Naive B cell (primary cell): ENCODE measurements around the gene NDUFAF4. TPM values are rescaled to one million over a fixed set of nuclear protein-coding genes. Genes with fewer than 3 reads are reported as not detected.
"Not testable (repeated sequence)": the region's sequence is repeated elsewhere in the genome, so short reads cannot be mapped to it uniquely, and the experiment has no call there.

ENCODE experiments used
- ATAC-seq, 2 donors: fragments of 150-1000 bp; cut with Tn5 transposase; 2 replicates each; pipeline ENCODE4 v1.10.0; 2021; ENCODE audit warnings: low read depth in 2 of 2, mild to moderate bottlenecking in 2 of 2, moderate library complexity in 2 of 2
- DNase-seq: peaks from one replicate; pipeline ENCODE4 v3.0.0; 2022
- H3K27ac Mint-ChIP-seq, 6 donors: one replicate each; pipeline ENCODE4 v1.8.0; 2020 to 2022; ENCODE audit warnings: mild to moderate bottlenecking in 6 of 6, mixed read lengths in 6 of 6, moderate library complexity in 5 of 6, inconsistent platforms in 2 of 6
- H3K27me3 Mint-ChIP-seq, 3 donors: one replicate each; pipeline ENCODE4 v1.8.0; 2021 to 2022; ENCODE audit warnings: mixed read lengths in 3 of 3, mild to moderate bottlenecking in 1 of 3
- H3K36me3 Mint-ChIP-seq, 2 donors: one replicate each; pipeline ENCODE4 v1.8.0; 2020 to 2022; ENCODE audit warnings: mixed read lengths in 2 of 2, inconsistent platforms in 1 of 2, mild to moderate bottlenecking in 1 of 2
- H3K4me1 Mint-ChIP-seq, 3 donors: one replicate each; pipeline ENCODE4 v1.8.0; 2020 to 2022; ENCODE audit warnings: mixed read lengths in 3 of 3, inconsistent platforms in 1 of 3, mild to moderate bottlenecking in 1 of 3, moderate library complexity in 1 of 3
- H3K4me3 Mint-ChIP-seq, 8 donors: one replicate each; pipeline ENCODE4 v1.8.0; 2020 to 2022; ENCODE audit warnings: mild to moderate bottlenecking in 8 of 8, mixed read lengths in 8 of 8, moderate library complexity in 8 of 8, inconsistent platforms in 2 of 8
- H3K9me3 Mint-ChIP-seq, 7 donors: one replicate each; pipeline ENCODE4 v1.8.0; 2020 to 2022; ENCODE audit warnings: mixed read lengths in 7 of 7, mild to moderate bottlenecking in 5 of 7, inconsistent platforms in 2 of 7, moderate library complexity in 1 of 7
- polyA plus RNA-seq, 6 donors: library from polyadenylated mRNA; unstranded; fragments of 300-500 nt; fragmentation: Illumina TruSeq; gene quantifications; one replicate each; pipeline ENCODE4 v1.2.3, GENCODE V29; 2021; ENCODE audit warnings: low read depth in 6 of 6

NDUFAF4 gene
- polyA plus RNA-seq, 6 donors from 2014 or later = 35.9 to 84.7 (median 71.4) TPM

DNA sequence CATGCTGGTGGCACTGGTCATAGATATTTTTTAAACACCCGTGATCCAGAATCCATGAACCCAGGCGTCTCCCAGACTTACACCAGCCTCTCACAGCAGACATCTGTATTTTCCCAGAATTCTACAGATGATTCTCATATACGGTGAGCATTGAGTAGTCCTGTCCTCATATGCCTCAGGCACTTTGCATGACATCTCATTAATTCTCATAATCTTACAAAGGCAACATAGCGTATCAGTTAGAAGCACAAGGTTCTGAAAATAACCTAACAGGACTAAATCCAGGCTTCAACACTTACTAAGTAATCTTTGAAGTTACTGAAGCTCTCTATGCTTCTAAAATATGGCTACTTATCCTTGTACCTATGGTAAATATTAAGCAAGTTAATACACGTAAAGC, 8.9 kb downstream of the NDUFAF4 start:
- Mint-ChIP-seq H3K4me1 (peaks cover 2 to 5% (median 4%) of the 10 kb centered on the region in 3 donors), H3K4me3 (no peak overlapping the region), H3K27ac (peak overlapping the region in 1 of 6 donors; percentile 13), H3K27me3 (peaks cover 0 to 5% (median 0%) of the 10 kb centered on the region in 3 donors), H3K9me3 (no peaks in the 10 kb centered on the region), H3K36me3 (no peaks in the 10 kb centered on the region)
- ATAC-seq = no peak
- no peak for DNase-seq

DNA sequence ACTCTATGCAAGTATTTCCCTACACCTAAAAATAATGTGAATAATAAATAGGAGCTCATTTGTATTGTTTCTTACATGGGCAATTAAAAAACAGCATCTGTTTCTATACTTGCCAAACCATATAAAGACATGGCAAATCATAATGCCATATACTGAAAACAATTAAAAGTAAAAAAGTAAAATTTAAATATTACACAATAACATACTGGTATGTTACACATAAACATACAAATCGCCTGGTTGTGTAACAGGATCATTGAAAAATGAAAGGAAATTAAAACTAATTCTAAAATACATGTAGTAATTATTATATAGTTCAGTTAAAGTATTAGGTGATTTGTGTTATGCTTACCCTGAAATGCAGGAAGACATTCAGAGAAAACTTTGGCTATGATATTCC, 11.2 kb downstream of the NDUFAF4 start:
- Mint-ChIP-seq H3K4me3 (no peak overlapping the region), H3K36me3 (no peaks in the 10 kb centered on the region), H3K4me1 (peaks cover 2 to 5% (median 4%) of the 10 kb centered on the region in 3 donors), H3K27me3 (peaks cover 0 to 8% (median 6%) of the 10 kb centered on the region in 3 donors), H3K9me3 (no peaks in the 10 kb centered on the region), H3K27ac (no peak overlapping the region)
- no peak for ATAC-seq
- DNase-seq = no peak

DNA sequence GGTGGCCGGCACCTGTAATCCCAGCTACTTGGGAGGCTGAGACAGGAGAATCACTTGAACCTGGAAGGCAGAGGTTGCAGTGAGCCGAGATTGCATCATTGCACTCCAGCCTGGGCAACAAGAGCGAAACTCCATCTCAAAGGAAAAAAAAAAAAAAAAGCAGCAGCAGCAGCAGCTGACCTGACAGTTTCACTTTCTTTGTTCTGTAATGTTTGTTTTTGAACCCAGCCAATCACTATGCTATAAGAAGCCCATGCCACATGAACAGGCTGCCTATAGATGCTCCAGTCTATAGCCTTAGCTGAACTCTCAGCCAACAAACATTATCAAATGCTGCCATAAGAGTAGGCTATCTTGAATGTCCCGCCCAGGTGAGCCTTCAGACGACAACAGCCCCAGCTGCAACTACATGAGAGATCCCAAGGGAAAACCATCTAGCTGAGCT, 12.5 kb downstream of the NDUFAF4 start:
- DNase-seq, H3K4me3 Mint-ChIP-seq, H3K36me3 Mint-ChIP-seq, H3K9me3 Mint-ChIP-seq, H3K27ac Mint-ChIP-seq, H3K4me1 Mint-ChIP-seq: not testable (repeated sequence)
- H3K27me3 Mint-ChIP-seq = peaks cover 8 to 12% (median 8%) of the 10 kb centered on the region in 3 donors
- ATAC-seq = peak; percentile 23 to 27

DNA sequence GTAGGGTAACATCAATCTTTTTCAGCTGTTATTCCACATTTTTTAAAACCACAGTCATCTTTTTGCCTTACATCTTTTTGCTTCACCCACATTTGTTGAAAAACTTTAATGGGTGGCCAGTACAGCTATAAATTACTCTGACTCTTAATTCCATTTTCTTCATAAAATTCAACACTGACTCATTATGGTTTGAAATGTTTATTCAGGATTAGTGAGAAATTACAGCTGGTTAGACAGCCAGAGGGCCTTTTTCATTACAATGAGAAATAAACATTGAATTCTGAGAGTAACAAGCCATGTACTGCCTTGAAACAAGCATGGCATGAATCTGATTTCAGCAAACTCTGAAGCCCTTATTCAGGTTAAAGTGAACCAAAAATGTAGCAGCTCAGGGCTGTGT, 19.5 kb downstream of the NDUFAF4 start:
- Mint-ChIP-seq H3K27me3 (peaks cover 9 to 19% (median 17%) of the 10 kb centered on the region in 3 donors), H3K4me1 (no peaks in the 10 kb centered on the region), H3K27ac (no peak overlapping the region), H3K36me3 (no peaks in the 10 kb centered on the region), H3K9me3 (no peaks in the 10 kb centered on the region), H3K4me3 (no peak overlapping the region)
- no peak for DNase-seq
- ATAC-seq = no peak

DNA sequence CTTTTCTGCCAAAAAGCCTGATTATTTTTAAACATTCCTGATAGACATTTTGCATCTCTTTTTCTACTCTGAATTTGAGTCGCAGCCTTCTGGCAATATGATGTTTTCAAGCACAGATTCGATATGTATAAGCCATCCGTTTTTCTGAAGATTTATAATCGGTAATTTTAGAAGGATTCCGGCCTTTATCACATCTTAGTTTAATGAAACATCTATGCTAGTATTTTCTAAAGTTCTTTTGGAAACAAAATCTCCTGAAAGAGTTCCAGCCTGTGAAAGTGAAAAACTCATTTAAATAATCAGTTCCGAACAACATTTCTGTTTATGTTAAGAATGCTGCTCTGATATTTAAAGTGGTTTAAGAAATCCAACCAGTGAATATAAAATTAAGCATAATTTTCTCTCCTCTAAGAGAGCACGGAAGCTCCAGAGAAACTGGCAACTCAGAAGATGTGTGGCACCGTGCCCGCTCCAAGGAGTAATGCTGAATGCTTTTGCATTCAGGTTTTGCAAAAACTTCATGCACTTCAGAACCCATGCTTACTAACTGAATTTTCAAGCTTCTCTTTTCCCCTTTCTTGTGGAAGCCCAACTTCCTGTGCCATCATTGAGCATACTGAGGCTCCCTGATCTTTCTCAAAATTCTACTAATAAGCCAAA, 20.7 kb downstream of the NDUFAF4 start:
- no peaks in the 10 kb centered on the region for H3K9me3 Mint-ChIP-seq
- ATAC-seq = no peak
- H3K4me1 Mint-ChIP-seq = no peaks in the 10 kb centered on the region
- H3K36me3 Mint-ChIP-seq = no peaks in the 10 kb centered on the region
- peaks cover 7 to 22% (median 19%) of the 10 kb centered on the region in 3 donors for H3K27me3 Mint-ChIP-seq
- DNase-seq = no peak
- H3K4me3 Mint-ChIP-seq = no peak overlapping the region
- H3K27ac Mint-ChIP-seq = no peak overlapping the region

DNA sequence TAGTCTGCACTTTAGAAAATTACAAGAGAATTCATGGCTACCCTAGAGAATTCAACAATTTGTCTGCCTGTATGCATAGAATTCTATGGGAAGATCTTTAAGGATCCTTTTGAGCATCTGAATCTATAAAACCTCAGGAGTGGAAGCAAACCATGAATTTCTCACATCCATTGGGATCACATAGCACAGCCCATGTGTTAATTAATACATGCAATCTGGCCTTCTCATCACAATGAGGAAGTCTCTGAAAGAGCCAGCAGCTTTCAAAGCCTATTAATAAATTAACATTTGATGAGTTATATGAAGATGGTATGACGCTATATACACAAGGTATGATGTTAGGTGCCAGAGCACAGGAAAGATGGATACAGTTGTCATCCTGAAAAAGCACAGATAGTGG, 24.7 kb downstream of the NDUFAF4 start:
- ATAC-seq (no peak), DNase-seq (no peak)
- Mint-ChIP-seq H3K9me3 (peaks cover 0 to 3% (median 0%) of the 10 kb centered on the region in 7 donors), H3K4me1 (no peaks in the 10 kb centered on the region), H3K27me3 (peaks cover 7 to 19% (median 14%) of the 10 kb centered on the region in 3 donors), H3K36me3 (no peaks in the 10 kb centered on the region), H3K4me3 (no peak overlapping the region), H3K27ac (peak overlapping the region in 1 of 6 donors; percentile 7)

DNA sequence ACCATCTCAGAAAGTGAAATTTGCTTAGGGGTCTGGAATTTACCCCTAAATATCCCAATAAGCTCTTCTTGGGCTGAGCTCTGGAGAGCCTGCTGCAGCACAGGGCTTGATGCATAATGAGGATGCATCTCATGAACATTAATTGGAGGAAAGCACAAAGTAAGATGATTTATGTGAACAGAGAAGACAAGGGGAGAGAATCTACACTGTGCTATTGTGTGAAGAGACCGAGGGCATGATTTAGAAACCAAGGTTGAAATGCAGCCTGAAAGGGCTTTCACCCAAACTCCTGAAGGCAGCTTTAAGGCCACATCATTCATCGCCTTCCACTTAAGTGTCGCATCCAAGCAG, 32.7 kb downstream of the NDUFAF4 start:
- H3K27ac Mint-ChIP-seq = no peak overlapping the region
- no peaks in the 10 kb centered on the region for H3K4me1 Mint-ChIP-seq
- no peak for DNase-seq
- peaks cover 43 to 54% (median 47%) of the 10 kb centered on the region in 3 donors for H3K27me3 Mint-ChIP-seq
- H3K4me3 Mint-ChIP-seq = no peak overlapping the region
- H3K36me3 Mint-ChIP-seq = peaks cover 0 to 12% of the 10 kb centered on the region in 2 donors
- no peak for ATAC-seq
- peaks cover 0 to 10% (median 3%) of the 10 kb centered on the region in 7 donors for H3K9me3 Mint-ChIP-seq

DNA sequence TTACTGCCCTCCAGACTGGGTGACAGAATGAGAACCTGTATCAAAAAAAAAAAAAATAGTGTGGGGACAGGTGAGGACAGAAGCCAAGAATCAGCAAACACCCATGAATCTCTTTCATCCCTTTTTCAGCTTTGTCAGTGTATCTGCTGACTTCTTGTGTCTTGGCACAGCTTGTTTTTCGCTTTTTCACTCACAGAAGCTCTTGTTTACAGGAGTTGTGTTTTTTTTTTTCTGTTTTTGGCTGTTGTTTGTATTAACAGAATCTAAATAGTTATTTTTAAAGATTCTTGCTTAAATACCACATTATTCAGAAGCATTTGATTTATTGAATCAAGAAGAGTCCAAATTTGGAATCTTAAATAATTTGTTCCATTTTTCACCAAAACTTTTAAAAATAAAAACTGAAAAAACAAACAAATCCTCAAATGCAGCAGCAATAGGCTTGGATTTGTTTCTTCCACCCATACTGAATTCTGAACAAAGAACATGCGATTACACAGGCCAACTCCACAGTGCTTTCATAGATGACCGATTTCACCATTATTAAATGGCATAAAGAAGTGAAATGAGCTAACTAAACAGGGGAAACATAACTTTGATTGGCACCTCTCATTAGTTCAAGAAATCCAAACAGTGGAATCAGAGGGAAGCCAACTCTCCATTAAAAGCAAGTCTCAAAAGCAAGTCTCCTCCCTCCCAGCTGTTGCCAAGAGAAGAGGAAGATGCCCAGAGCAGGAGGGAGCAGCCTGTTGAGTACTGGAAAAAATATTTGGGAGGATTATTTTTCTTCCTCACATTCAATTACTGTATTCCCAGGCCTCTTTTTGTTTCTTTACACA, 33.3 kb downstream of the NDUFAF4 start:
- ATAC-seq (no peak), DNase-seq (no peak)
- peaks cover 0 to 14% (median 3%) of the 10 kb centered on the region in 7 donors for H3K9me3 Mint-ChIP-seq
- H3K27me3 Mint-ChIP-seq = peaks cover 47 to 60% (median 48%) of the 10 kb centered on the region in 3 donors
- H3K36me3 Mint-ChIP-seq = peaks cover 0 to 12% of the 10 kb centered on the region in 2 donors
- H3K4me3 Mint-ChIP-seq = no peak overlapping the region
- H3K4me1 Mint-ChIP-seq = no peaks in the 10 kb centered on the region
- no peak overlapping the region for H3K27ac Mint-ChIP-seq

DNA sequence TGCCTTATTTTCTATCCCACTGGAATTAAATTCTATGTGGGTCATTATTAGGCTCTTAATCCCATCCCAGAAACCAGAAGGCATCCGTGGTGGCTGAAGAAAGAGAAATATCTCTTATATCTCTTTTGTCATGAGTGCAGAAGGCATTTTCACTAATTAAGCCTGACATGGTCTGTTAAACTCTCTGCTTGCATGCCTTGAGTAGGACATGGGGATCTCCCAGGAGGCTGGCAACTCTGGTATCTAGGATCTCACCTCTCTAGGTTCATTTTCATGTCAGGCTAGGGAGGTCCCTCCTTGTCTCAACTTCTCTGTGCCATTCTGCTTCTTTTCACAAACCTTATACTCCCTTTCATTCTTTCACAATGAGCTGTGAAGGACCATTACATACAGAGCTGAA, 35.1 kb downstream of the NDUFAF4 start:
- H3K4me3 Mint-ChIP-seq = no peak overlapping the region
- ATAC-seq (no peak), DNase-seq (no peak)
- peaks cover 48 to 61% (median 61%) of the 10 kb centered on the region in 3 donors for H3K27me3 Mint-ChIP-seq
- H3K36me3 Mint-ChIP-seq = peaks cover 0 to 12% of the 10 kb centered on the region in 2 donors
- peaks cover 0 to 18% (median 2%) of the 10 kb centered on the region in 7 donors for H3K9me3 Mint-ChIP-seq
- no peak overlapping the region for H3K27ac Mint-ChIP-seq
- no peaks in the 10 kb centered on the region for H3K4me1 Mint-ChIP-seq

DNA sequence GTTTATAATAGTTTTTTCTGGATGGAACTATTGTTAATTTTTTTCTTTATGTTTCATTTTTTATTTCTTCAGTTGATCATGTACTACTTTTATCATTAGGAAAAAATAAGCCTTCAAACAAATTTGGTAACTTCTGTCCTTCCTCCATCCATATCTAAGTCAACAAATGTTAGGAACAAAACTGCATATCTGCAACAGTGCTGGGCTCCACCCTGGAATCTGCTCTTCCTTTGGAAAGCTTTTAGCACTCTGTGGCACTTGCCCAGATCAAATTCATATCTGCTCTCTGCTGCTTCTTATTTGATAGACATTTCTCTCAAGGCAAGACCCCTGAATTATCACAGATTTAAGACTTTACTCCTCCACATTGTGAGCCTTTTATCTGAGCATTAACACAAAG, 36.1 kb downstream of the NDUFAF4 start:
- Mint-ChIP-seq H3K27me3 (peaks cover 48 to 71% (median 66%) of the 10 kb centered on the region in 3 donors), H3K9me3 (peaks cover 0 to 18% (median 2%) of the 10 kb centered on the region in 7 donors), H3K4me1 (no peaks in the 10 kb centered on the region), H3K36me3 (peaks cover 0 to 12% of the 10 kb centered on the region in 2 donors), H3K4me3 (no peak overlapping the region), H3K27ac (no peak overlapping the region)
- DNase-seq (no peak), ATAC-seq (no peak)

DNA sequence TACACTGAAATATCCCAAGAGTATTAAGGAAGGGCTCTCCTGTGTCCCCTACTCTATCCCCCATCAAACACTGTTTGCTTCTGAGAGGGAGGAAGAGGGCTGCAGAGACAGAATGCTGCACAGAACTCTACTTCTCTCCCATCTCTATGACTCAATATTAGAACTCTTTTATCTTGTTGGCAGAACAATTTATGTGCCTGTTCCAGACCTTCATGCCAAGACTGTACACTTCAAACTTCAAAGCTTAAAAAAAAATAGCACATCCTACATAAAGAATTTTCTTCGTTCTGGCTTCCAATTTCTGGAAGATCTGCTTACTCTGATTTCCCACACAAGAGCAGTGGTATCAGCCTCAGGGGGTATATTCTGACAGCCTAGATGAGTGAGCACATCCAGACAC, 40.8 kb downstream of the NDUFAF4 start:
- peaks cover 0 to 12% of the 10 kb centered on the region in 2 donors for H3K36me3 Mint-ChIP-seq
- no peaks in the 10 kb centered on the region for H3K4me1 Mint-ChIP-seq
- ATAC-seq (no peak), DNase-seq (no peak)
- no peak overlapping the region for H3K27ac Mint-ChIP-seq
- H3K27me3 Mint-ChIP-seq = peaks cover 19 to 43% (median 36%) of the 10 kb centered on the region in 3 donors
- H3K4me3 Mint-ChIP-seq = no peak overlapping the region
- H3K9me3 Mint-ChIP-seq = peaks cover 0 to 23% (median 3%) of the 10 kb centered on the region in 7 donors

DNA sequence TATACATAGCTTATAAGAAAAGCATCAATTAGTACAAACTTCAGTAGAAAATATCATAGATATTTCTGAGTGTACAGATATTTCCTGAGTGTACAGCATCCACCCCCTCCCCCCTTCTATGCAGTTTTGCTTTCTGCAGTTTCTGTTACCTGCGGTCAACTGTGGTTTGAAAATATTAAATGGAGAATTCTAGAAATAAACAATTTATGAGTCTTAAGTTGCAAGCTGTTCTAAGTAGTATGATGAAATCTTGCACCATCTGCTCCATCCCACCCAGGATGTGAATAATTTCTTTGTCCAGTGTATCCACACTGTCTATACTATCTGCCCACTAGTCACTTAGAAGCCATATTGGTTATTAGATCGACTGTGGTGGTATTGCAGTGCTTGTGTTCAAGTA, 44.6 kb downstream of the NDUFAF4 start:
- Mint-ChIP-seq H3K4me3 (no peak overlapping the region), H3K27ac (no peak overlapping the region), H3K27me3 (peaks cover 5 to 17% (median 10%) of the 10 kb centered on the region in 3 donors), H3K4me1 (no peaks in the 10 kb centered on the region), H3K9me3 (peaks cover 0 to 14% (median 4%) of the 10 kb centered on the region in 7 donors), H3K36me3 (no peaks in the 10 kb centered on the region)
- DNase-seq = no peak
- no peak for ATAC-seq

DNA sequence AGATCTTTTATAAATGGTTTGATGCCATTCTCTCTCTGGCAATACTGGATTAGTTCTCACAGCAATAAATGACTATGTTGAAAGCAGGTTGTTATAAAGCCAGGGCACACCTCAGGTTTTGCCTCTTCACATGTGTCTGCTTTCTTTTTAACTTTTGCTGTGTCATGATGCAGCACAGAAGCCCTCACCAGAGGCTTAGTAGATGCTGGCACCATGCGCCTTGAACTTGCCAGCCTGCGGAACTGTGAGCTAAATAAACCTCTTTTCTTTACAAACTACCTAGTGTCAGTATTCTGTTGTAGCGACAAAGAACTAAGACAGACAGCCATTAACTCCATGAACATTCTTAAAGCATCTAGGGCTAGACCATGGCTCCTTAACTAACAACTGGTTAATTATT, 45.1 kb downstream of the NDUFAF4 start:
- Mint-ChIP-seq H3K4me3 (no peak overlapping the region), H3K9me3 (peaks cover 0 to 14% (median 6%) of the 10 kb centered on the region in 7 donors), H3K27me3 (peaks cover 5 to 19% (median 7%) of the 10 kb centered on the region in 3 donors), H3K4me1 (no peaks in the 10 kb centered on the region), H3K36me3 (no peaks in the 10 kb centered on the region), H3K27ac (no peak overlapping the region)
- no peak for DNase-seq
- ATAC-seq = no peak

DNA sequence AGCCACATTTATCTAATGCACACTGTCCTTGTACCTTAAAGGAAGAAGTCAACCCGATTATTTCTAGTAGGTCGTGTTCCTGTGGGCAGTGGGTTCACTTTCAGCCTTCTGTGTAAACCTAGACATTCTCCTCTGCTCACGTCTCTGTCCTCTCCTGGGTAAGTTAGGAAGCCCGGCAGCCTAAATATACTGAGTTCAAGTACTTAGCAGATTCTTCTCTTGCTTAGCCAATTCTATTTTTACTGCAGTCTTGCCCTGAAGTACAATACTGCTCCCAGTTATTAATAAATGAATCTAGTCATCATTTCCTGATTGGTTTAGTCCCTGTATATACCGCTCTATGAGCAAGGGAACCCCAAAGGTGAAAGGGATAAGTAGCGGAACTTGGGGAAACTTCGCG, 45.8 kb downstream of the NDUFAF4 start:
- ATAC-seq (no peak), DNase-seq (no peak)
- Mint-ChIP-seq H3K27ac (no peak overlapping the region), H3K36me3 (no peaks in the 10 kb centered on the region), H3K9me3 (peaks cover 0 to 20% (median 11%) of the 10 kb centered on the region in 7 donors), H3K27me3 (peaks cover 2 to 19% (median 13%) of the 10 kb centered on the region in 3 donors), H3K4me3 (peak overlapping the region in 1 of 8 donors; percentile 60), H3K4me1 (no peaks in the 10 kb centered on the region)
